ENCODE measurements around the gene CEP41. TPM values are rescaled to one million over a fixed set of nuclear protein-coding genes. Genes with fewer than 3 reads are reported as not detected.

Gene CEP41
- polyA plus RNA-seq, 1 donor (not counting 4 experiments of a cell fraction or from before 2014, with no cell fraction given), result 13.4 TPM

- TF ChIP-seq EZH2 (IDR thresholded peaks at IDR 0.05; ENCODE audit: low read length) (no peak), CTCF (optimal IDR thresholded peaks at IDR 0.05 in 1 of 3, IDR thresholded peaks at IDR 0.05 in 1 of 3, conservative IDR thresholded peaks at IDR 0.05 in 1 of 3; ENCODE audit: extremely low read depth in 1 of 3, insufficient read depth in 2 of 3, low read length in 3 of 3) (no peak)
- Histone ChIP-seq H3K27ac (ENCODE audit: control insufficient read depth, insufficient read depth, low read length) (no peak overlapping the region), H3K4me1 (ENCODE audit: control insufficient read depth, extremely low read depth, insufficient read depth, low read length) (peaks cover 23% of the 10 kb centered on the region), H2AFZ (ENCODE audit: control insufficient read depth, low read length) (no peak overlapping the region), H3K27me3 (ENCODE audit: control insufficient read depth, extremely low read depth, insufficient read depth, low read length) (peaks cover 2% of the 10 kb centered on the region), H3K4me2 (ENCODE audit: control insufficient read depth, extremely low read depth, insufficient read depth, low read depth, low read length) (no peak overlapping the region), H3K9me1 (ENCODE audit: control insufficient read depth, extremely low read depth, insufficient read depth, low read length) (peaks cover 2% of the 10 kb centered on the region), H3K9ac (ENCODE audit: control insufficient read depth, extremely low read depth, insufficient read depth, low read length) (no peak overlapping the region), H3K9me3 (ENCODE audit: control insufficient read depth, low read depth, low read length) (no peaks in the 10 kb centered on the region), H3K79me2 (ENCODE audit: control insufficient read depth, insufficient read depth, low read length) (no peaks in the 10 kb centered on the region), H3K36me3 (ENCODE audit: control insufficient read depth in 2 of 2, extremely low read depth in 1 of 2, insufficient read depth in 2 of 2, low read length in 2 of 2) (no peaks in the 10 kb centered on the region), H4K20me1 (ENCODE audit: control insufficient read depth, extremely low read depth, insufficient read depth, low read length) (no peaks in the 10 kb centered on the region), H3K4me3 (ENCODE audit: control insufficient read depth in 2 of 3, extremely low read depth in 1 of 3, insufficient read depth in 2 of 3, low read depth in 1 of 3, low read length in 3 of 3) (no peak overlapping the region)
- dilution Hi-C loops (cut with MboI; ENCODE audit: extremely low pct_ligation_motif_present, low sequenced_read_pairs), result no loop called here
- DNase-seq (ENCODE audit: low read depth, low spot score) (no peak), FAIRE-seq (no peak)
These were observed 89.6 kb downstream of the CEP41 start for GRCh38 chr7:130350945-130351790.

GRCh38 chr7:130349911-130350782 lies 90.7 kb downstream of the CEP41 start:
- no peak overlapping the region for H3K27ac ChIP-seq (ENCODE audit: control insufficient read depth, insufficient read depth, low read length)
- no peaks in the 10 kb centered on the region for H3K9me1 ChIP-seq (ENCODE audit: control insufficient read depth, extremely low read depth, insufficient read depth, low read length)
- no peak overlapping the region for H3K4me3 ChIP-seq (ENCODE audit: control insufficient read depth in 2 of 3, extremely low read depth in 1 of 3, insufficient read depth in 2 of 3, low read depth in 1 of 3, low read length in 3 of 3)
- no peak overlapping the region for H3K9ac ChIP-seq (ENCODE audit: control insufficient read depth, extremely low read depth, insufficient read depth, low read length)
- no peaks in the 10 kb centered on the region for H3K9me3 ChIP-seq (ENCODE audit: control insufficient read depth, low read depth, low read length)
- peaks cover 13% of the 10 kb centered on the region for H3K4me1 ChIP-seq (ENCODE audit: control insufficient read depth, extremely low read depth, insufficient read depth, low read length)
- no peak for DNase-seq (ENCODE audit: low read depth, low spot score)
- no peak overlapping the region for H2AFZ ChIP-seq (ENCODE audit: control insufficient read depth, low read length)
- H3K27me3 ChIP-seq (ENCODE audit: control insufficient read depth, extremely low read depth, insufficient read depth, low read length), result peaks cover 2% of the 10 kb centered on the region
- FAIRE-seq, result no peak
- dilution Hi-C loops (cut with MboI; ENCODE audit: extremely low pct_ligation_motif_present, low sequenced_read_pairs), result no loop called here
- H3K4me2 ChIP-seq (ENCODE audit: control insufficient read depth, extremely low read depth, insufficient read depth, low read depth, low read length), result no peak overlapping the region
- no peaks in the 10 kb centered on the region for H3K79me2 ChIP-seq (ENCODE audit: control insufficient read depth, insufficient read depth, low read length)
- no peaks in the 10 kb centered on the region for H3K36me3 ChIP-seq (ENCODE audit: control insufficient read depth in 2 of 2, extremely low read depth in 1 of 2, insufficient read depth in 2 of 2, low read length in 2 of 2)
- TF ChIP-seq EZH2 (IDR thresholded peaks at IDR 0.05; ENCODE audit: low read length), result no peak
- no peak for TF ChIP-seq CTCF (optimal IDR thresholded peaks at IDR 0.05 in 1 of 3, IDR thresholded peaks at IDR 0.05 in 1 of 3, conservative IDR thresholded peaks at IDR 0.05 in 1 of 3; ENCODE audit: extremely low read depth in 1 of 3, insufficient read depth in 2 of 3, low read length in 3 of 3)
- H4K20me1 ChIP-seq (ENCODE audit: control insufficient read depth, extremely low read depth, insufficient read depth, low read length), result no peaks in the 10 kb centered on the region
